HG03354 (cell line): Measurements from ENCODE around the gene KLRC3.
A peak's percentile ranks its signal among the peaks of the same experiment; 100 is the strongest.
"Not testable (repeated sequence)": the region's sequence is repeated elsewhere in the genome, so short reads cannot be mapped to it uniquely, and the experiment has no call there.

ENCODE experiments used
- ATAC-seq: cut with Tn5 transposase; IDR thresholded peaks from one replicate; pipeline ENCODE4 v1.9.1; 2021; ENCODE audit warnings: mild to moderate bottlenecking; ENCODE audit not compliant: unreplicated experiment, poor library complexity, severe bottlenecking

KLRC3 gene

DNA sequence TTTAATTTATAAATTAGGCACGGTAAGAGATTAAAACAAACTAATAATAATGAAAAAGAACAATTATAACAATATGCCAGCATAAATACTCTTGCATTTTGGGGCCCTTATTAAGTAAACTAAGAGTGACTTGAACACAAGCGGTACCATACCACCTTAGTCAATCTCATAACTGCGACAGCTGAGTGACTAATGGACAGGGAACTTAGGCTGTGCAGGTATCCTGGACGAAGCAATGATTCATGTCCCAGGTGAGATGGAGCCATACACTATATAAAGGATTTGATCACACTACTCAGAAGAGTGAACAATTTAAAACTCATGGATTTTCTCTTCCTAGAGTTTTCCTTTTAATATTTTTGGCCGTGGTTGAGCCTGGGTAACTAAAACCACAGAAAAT is 15.1 kb downstream of the KLRC3 start:
- ATAC-seq = no peak

DNA sequence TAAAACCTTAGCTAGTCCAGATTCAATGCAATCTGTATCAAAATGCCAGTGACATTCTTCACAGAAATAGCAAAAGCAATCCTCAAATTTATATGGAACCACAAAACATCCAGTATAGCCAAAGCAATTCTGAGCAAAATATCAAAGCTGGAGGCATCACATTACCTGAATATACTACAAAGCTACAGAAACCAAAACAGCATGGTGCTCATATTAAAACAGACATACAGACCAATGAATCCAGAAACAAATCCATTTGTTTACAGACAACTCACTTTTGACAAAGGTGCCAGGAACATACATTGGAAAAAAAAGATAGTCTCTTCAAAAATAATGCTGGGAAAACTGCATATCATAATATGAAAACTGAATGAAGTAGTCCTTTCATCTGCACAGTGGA is 15.6 kb downstream of the KLRC3 start:
- ATAC-seq = no peak

DNA sequence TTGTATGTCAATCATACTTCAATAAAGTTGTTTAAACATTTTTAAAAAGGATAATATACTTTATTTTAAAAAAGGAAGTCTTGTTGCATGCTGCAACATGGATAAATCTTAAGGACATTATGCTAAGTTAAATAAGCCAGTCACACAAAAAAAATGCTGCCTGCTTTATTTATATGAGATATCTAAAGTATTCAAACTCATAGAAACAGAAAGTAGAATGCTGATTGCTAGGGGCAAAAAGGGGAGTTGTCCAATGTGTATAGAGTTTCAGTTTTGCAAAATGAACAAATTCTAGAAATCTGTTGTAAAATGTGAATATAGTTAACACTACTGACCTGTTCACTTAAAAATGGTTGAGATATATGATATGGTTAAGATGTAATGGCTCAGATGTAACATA is 19.6 kb downstream of the KLRC3 start:
- ATAC-seq = no peak

DNA sequence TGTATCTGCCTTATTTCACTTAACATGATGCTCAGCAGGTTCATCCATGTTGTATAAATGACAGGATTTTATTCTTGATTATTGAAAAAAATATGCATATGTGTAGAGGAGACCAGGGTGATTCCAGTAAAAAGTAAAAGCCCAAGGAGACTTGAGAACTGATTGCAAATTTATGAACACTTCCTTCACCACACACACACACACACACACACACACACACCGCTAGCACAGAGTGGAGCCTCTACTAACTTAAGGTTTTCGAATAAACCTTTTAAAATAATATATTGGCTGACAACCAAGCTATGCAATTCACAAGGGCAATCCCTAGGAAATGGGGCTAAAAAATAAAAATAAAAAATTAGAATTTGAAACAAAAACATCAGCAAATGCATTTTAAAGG is 22.2 kb downstream of the KLRC3 start:
- ATAC-seq = no peak

DNA sequence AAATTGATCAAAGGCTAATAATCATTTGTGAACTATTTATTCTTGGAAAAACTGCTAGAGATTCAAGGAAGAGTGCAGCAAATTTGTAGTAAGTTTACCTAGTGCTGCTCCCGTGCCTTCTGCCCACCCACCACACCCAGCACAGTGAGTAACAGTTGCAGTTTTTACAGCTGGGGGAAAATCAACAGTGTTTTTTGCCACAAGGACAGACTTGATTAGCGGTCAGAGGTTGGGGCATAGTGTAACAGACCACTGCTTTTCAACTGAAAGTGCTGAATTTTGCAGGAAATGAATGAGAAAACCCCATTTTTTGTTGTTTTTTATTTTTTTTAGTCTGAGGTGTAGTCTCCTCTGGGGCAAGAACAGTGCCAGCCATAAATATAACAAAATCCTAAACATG is 23.1 kb downstream of the KLRC3 start:
- ATAC-seq = no peak

DNA sequence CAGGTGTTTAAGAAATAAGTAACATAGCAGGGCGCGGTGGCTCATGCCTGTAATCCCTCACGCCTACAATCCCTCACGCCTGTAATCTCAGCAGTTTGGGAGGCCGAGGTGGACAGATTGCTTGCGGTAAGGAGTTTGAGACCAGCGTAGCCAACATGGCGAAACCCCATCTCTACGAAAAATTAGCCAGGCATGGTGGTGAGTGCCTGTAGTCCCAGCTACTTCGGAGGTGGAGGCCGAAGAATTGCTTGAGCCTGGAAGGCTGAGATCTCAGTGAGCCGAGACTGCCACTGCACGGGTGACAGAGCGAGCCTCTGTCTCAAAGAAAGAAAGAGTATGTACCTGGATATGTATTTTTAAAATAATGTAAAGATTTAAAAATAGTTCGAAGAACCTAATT is 24.2 kb downstream of the KLRC3 start:
- ATAC-seq = not testable (repeated sequence)

GRCh38 chr12:10395390-10395998 is 24.9 kb downstream of the KLRC3 start:
- ATAC-seq = peak; percentile 89

DNA sequence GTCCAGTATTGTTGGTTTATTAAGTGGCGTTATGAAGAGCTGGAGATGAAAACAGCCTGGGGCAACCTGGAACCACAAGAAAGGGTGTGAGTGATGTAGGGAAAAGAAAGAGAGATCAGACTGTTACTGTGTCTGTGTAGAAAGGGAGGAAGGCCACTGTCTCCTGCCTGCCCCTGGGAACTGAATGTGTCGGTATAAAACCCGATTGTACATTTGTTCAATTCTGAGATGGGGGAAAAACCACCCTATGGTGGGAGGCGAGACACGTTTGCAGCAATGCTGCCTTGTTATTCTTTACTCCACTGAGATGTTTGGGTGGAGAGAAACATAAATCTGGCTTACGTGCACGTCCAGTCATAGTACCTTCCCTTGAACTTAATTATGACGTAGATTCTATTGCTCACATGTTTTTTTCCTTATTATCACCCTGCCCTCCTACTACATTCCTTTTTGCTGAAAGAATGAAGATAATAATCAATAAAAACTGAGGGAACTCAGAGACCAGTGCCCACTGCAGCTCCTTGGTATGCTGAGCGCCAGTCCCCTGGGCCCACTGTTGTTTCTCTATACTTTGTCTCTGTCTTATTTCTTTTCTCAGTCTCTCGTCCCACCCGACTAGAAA is 25.8 kb downstream of the KLRC3 start:
- ATAC-seq = not testable (repeated sequence)

- no peak for ATAC-seq
These were observed 27.1 kb downstream of the KLRC3 start for GRCh38 chr12:10393291-10393690.

DNA sequence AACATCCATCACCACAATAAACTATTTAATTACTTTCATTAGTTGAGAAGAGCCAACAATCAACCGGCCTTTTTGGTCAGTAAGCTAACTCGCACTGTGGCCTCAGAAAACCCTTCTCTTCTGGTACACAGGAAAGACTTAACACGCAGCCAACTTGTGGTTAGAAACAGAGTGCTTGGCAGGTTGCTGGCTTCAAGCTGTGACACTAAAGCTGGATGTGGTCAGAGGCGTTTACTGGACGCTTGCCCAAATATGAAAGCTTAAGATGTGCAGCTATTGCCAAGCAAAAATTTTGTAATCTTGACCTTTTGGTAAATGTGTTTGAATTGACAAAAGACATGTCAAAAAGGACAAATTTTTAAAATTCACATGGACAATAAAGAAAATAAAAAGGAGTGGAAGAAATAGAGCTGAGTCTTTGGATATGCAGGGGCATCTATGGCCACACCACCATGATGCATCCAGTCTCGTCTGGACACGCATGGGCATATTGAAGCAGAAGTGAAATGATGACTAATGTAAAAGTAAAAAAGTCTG is 27.9 kb downstream of the KLRC3 start:
- ATAC-seq = peak; percentile 75

GRCh38 chr12:10390991-10391390 is 29.4 kb downstream of the KLRC3 start:
- ATAC-seq = not testable (repeated sequence)

GRCh38 chr12:10389904-10390303 is 30.5 kb downstream of the KLRC3 start, which contains the start of gene KLRK1:
Gene KLRK1 (minus strand): TSS chr12:10390041. CDS start chr12:10388810, 1,231 bp downstream.
- ATAC-seq = no peak

- ATAC-seq = no peak
These were observed 31.6 kb downstream of the KLRC3 start for GRCh38 chr12:10388624-10389413.

DNA sequence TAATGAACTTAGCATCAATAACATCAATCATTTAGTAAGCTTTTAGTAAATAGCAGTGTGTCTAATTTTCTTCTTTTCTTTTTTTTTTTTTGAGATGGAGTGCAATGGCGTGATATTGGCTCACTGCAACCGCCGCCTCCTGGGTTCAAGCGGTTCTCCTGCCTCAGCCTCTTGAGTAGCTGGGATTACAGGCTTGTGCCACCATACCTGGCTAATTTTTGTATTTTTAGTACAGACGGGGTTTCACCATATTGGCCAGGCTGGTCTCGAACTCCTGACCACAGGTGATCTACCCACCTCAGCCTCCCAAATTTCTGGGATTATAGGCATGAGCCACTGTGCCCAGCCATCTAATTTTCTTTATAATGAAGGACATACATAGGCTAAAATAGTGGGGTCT is 32.9 kb downstream of the KLRC3 start:
- ATAC-seq = not testable (repeated sequence)

GRCh38 chr12:10386857-10387256 is 33.5 kb downstream of the KLRC3 start:
- ATAC-seq = no peak

DNA sequence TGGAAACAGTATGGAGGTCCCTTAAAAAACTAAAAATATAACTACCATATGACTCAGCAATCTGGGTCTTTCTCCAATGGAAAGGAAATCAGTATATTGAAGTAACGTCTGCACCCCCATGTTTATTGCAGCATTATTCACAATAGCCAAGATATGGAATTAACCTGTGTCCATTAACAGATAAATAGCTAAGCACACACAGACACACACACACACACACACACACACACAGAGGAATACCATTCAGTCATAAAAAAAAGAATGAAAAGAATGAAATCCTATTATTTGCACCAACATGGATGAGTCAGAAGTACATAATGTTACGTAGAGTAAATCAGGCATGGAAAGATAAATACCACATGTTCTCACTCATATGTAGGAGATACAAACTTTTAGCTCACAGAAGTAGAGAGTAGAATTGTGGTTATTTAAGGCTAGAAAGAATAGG is 35.2 kb downstream of the KLRC3 start:
- no peak for ATAC-seq

DNA sequence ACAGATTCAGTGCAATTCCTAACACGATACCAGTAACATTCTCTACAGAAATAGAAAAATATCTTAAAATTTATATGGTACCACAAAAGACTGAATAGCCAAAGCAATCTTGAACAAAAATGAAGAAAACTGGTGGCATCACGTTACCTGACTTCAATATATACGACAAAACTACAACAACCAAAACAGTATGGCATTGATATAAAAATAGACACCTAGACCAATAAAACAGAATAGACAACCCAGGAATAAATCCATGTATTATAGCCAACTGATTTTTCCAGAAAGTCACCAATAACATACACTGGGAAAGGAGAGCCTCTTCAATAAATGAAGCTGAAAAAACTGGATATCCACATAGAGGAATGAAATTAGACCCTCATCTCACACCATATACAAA is 36.2 kb downstream of the KLRC3 start:
- no peak for ATAC-seq

- ATAC-seq = no peak
These were observed 38.3 kb downstream of the KLRC3 start for GRCh38 chr12:10381928-10382628.

GRCh38 chr12:10378737-10379136 is 41.7 kb downstream of the KLRC3 start:
- not testable (repeated sequence) for ATAC-seq

DNA sequence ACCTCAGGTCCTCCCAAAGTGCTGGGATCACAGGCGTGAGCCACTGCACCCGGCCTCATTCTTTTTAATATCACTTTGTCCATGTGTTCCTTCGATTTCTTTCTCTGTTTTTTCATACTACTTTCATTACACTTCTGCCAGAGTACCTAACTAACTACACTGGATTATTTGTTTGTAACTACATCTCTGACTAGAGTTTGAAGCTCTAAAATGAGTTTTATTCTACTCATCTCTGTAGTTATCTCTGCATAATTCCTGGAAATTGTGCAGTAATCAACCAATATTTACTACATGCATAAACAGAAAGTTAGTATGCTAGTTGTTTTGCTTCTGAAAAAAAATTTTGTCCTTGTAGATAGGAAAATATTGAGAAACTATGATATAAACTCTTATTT is 45.8 kb downstream of the KLRC3 start:
- ATAC-seq = no peak
